Gastroesophageal sphincter (tissue), 4 donors: ENCODE measurements around the gene RXRA. TPM values are rescaled to one million over a fixed set of nuclear protein-coding genes. Genes with fewer than 3 reads are reported as not detected.

ENCODE experiments used
- ATAC-seq: fragments of 150-250 bp; one replicate; pipeline ENCODE4 v1.9.1; 2016; ENCODE audit warnings: mild to moderate bottlenecking, moderate library complexity
- H3K27ac ChIP-seq, 4 donors: fragments of 200-600 bp; sonication (generic) in 3 of 4; 1 replicate in 3 of 4; 2 replicates in 1 of 4; pipeline ENCODE4 v1.5.1; 2016 to 2019
- H3K27me3 ChIP-seq: fragments of 200-600 bp; sonication (generic); one replicate; pipeline ENCODE4 v1.5.1; 2019
- H3K36me3 ChIP-seq, 2 donors: fragments of 200-600 bp; sonication (generic); one replicate each; pipeline ENCODE4 v1.5.1; 2019; ENCODE audit warnings: control low read depth in 1 of 2
- H3K4me1 ChIP-seq, 3 donors: fragments of 200-600 bp; sonication (generic); 1 replicate in 2 of 3; 2 replicates in 1 of 3; pipeline ENCODE4 v1.5.1; 2016 to 2019; ENCODE audit warnings: control low read depth in 2 of 3
- H3K4me3 ChIP-seq, 2 donors: fragments of 200-600 bp; sonication (generic); one replicate each; pipeline ENCODE4 v1.5.1; 2019; ENCODE audit warnings: mild to moderate bottlenecking in 1 of 2, moderate library complexity in 1 of 2
- H3K9me3 ChIP-seq, 3 donors: fragments of 200-600 bp; sonication (generic); one replicate each; pipeline ENCODE4 v1.5.1; 2017 to 2019; ENCODE audit warnings: control low read depth in 2 of 3
- EP300 ChIP-seq: sonication (generic); formaldehyde crosslinking; IDR thresholded peaks from one replicate; pipeline ENCODE4 v1.6.1; 2017; ENCODE audit warnings: antibody characterized with exemption, mild to moderate bottlenecking
- POLR2A ChIP-seq, 2 donors: fragments of 450-650 bp; IDR thresholded peaks; one replicate each; pipeline ENCODE4 v1.6.1; 2017; ENCODE audit warnings: antibody characterized with exemption in 2 of 2, mild to moderate bottlenecking in 2 of 2, moderate library complexity in 1 of 2
- POLR2AphosphoS5 ChIP-seq: sonication (generic); formaldehyde crosslinking; IDR thresholded peaks from one replicate; pipeline ENCODE4 v1.6.1; 2017; ENCODE audit warnings: antibody characterized with exemption
- WGBS, 2 donors: methylation state at CpG; one replicate each; pipeline ENCODE4 v1.1.5; 2018; ENCODE audit warnings: low coverage in 1 of 2; 5-methylcytosine and 5-hydroxymethylcytosine counted together
- total RNA-seq, 4 donors: library from RNA; depleted of rRNA; stranded (reverse); fragments of >200 nt; gene quantifications; one replicate each; pipeline ENCODE4 v1.1.0, GENCODE V29; 2016
- TF ChIP-seq, protein P1 (sequence below), 4 experiments: fragments of 200-600 bp in 2 of 4; fragments of 450-650 bp in 2 of 4; sonication (generic) in 1 of 4; IDR thresholded peaks; one replicate each; pipeline ENCODE4 v1.5.1; 2017 to 2019; ENCODE audit warnings: antibody characterized with exemption in 4 of 4, mild to moderate bottlenecking in 2 of 4, moderate library complexity in 2 of 4

RXRA gene
- total RNA-seq, 4 donors from 2014 or later = 45.1 to 78.9 (median 55.3) TPM

DNA sequence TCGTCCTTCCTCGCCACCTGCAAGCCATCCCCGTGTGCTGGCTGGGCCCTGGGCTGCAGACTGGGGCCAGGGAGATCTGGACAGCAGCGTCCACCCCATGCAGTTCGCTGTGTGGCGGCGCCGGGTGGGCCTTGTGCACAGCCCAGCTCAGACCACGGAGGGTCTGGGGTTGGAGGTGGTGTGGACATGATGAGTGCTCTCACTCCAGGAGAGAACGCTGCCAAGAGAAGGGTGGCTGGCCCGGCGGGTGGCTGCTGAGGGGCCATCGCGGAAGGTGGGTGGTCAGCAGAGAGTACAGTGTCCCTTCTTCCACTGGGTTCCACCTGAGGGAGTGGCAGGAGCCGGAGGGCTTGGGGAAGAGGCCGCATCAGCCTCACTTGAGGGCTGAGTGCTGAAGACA, 44.4 kb downstream of the RXRA start:
- TF ChIP-seq EP300 (no peak), POLR2AphosphoS5 (no peak), POLR2A (IDR thresholded peaks at IDR 0.05) (no peak)
- TF ChIP-seq, protein P1, sequence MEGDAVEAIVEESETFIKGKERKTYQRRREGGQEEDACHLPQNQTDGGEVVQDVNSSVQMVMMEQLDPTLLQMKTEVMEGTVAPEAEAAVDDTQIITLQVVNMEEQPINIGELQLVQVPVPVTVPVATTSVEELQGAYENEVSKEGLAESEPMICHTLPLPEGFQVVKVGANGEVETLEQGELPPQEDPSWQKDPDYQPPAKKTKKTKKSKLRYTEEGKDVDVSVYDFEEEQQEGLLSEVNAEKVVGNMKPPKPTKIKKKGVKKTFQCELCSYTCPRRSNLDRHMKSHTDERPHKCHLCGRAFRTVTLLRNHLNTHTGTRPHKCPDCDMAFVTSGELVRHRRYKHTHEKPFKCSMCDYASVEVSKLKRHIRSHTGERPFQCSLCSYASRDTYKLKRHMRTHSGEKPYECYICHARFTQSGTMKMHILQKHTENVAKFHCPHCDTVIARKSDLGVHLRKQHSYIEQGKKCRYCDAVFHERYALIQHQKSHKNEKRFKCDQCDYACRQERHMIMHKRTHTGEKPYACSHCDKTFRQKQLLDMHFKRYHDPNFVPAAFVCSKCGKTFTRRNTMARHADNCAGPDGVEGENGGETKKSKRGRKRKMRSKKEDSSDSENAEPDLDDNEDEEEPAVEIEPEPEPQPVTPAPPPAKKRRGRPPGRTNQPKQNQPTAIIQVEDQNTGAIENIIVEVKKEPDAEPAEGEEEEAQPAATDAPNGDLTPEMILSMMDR (IDR thresholded peaks at IDR 0.05) = no peak
- ATAC-seq = no peak

DNA sequence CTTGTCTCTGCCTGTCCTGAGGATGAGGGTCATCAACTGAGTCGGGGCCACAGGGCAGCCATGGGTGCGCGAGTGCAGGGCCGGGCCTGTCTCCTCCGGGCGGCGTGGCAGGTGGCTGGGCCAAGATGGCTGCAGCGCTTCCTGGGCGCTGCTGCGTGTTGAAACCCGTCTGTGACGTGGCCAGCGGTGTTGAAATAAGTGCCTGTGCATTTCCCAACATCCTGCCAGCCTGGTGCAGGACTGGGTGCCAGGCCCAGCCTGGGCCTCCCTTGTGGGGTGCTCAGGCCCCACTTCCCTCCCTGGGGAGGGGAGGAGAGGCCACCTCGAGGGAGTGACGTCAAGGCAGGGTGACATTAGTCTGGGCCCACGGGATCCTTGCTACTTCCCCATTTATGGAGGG, 45.5 kb downstream of the RXRA start:
- Histone ChIP-seq H3K27me3 (no peaks in the 10 kb centered on the region), H3K36me3 (no peaks in the 10 kb centered on the region), H3K9me3 (no peaks in the 10 kb centered on the region), H3K27ac (peak overlapping the region in 3 of 4 donors; percentile 94 to 96 (median 95)), H3K4me3 (no peak overlapping the region), H3K4me1 (peaks cover 21 to 96% (median 63%) of the 10 kb centered on the region in 3 donors)
- WGBS, 2 donors = no CpG with 5 or more reads among the region's 16 CpGs
- peak; percentile 45 for TF ChIP-seq POLR2AphosphoS5
- TF ChIP-seq, protein P1 (IDR thresholded peaks at IDR 0.05) = no peak
- no peak for TF ChIP-seq POLR2A (IDR thresholded peaks at IDR 0.05)
- ATAC-seq = peak; percentile 21

More for the DNA sequence above, 44.4 kb downstream of the RXRA start:
- H3K4me3 ChIP-seq = no peak overlapping the region
- no peaks in the 10 kb centered on the region for H3K36me3 ChIP-seq
- no peaks in the 10 kb centered on the region for H3K27me3 ChIP-seq
- WGBS, 2 donors = 80% methylated on average over 2 of the region's 16 CpGs; no CpG with 5 or more reads in 1 of the 2 donors
- H3K4me1 ChIP-seq = peaks cover 16 to 96% (median 62%) of the 10 kb centered on the region in 3 donors
- H3K27ac ChIP-seq = peak overlapping the region in 2 of 4 donors; percentile 95 to 96
- H3K9me3 ChIP-seq = no peaks in the 10 kb centered on the region

DNA sequence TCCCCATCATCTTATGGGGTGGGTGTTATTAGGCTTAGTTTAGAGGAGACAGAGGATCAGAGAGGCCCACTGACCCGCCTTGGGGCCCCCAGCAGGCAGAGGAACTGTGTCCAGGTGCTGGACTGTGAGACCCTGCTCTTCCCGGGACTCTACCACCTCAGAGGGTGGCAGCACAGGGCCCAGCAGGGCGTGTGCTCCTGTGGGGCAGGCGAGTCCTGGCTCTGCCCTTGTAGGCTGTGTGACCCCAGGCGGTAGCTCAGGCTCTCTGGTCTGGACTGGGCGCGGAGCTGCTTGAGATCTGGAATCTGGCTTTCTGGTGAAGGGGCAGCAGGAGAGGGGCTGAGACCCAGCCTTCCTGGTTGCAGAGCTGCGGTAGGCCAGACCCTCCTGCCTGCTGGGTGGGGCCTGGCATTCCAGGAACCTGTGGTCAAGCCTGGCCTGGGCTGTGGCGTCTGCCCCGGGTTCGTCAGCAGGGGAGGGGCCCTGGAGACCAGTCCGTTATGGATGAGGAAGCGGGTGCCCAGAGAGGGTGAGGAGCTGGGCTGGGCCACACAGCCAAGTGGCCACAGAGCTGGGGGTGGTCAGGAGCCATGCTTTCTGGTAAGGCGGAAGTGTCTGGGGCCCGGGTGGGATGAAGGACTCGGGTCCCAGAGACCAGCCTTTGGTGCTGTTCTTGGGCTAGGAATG, 46.5 kb downstream of the RXRA start:
- 90% methylated on average over 2 of the region's 16 CpGs; no CpG with 5 or more reads in 1 of the 2 donors for WGBS, 2 donors
- ATAC-seq = peak; percentile 13
- TF ChIP-seq POLR2AphosphoS5 (no peak), EP300 (no peak), POLR2A (IDR thresholded peaks at IDR 0.05) (no peak)

DNA sequence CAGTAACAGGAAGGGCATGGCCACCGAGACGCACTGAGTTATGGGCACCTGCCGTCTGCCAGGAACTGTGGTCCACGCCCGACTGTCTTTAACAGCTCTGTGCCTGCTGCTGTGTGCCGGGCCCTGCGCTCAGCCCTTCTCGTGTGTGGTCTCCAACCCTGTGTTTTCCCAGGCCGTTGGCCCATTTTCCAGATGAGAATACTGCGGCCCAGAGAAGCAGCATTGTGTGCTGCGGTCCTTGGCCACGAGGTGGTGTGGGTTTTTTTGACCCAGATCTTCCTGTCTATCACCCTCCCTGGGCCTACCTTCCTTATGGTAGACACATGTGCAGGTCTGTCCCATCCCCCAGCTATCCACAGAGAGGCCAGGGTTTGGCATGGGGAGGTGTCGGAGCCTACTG, 47.0 kb downstream of the RXRA start:
- TF ChIP-seq EP300 (no peak), POLR2A (IDR thresholded peaks at IDR 0.05) (no peak), POLR2AphosphoS5 (no peak)
- TF ChIP-seq, protein P1 (IDR thresholded peaks at IDR 0.05) = no peak
- no peaks in the 10 kb centered on the region for H3K9me3 ChIP-seq
- no peaks in the 10 kb centered on the region for H3K27me3 ChIP-seq
- no peaks in the 10 kb centered on the region for H3K36me3 ChIP-seq
- no peak for ATAC-seq
- H3K4me1 ChIP-seq = peaks cover 15 to 96% (median 63%) of the 10 kb centered on the region in 3 donors
- WGBS, 2 donors = no CpG with 5 or more reads among the region's 13 CpGs
- no peak overlapping the region for H3K4me3 ChIP-seq
- H3K27ac ChIP-seq = peak overlapping the region in 3 of 4 donors; percentile 94 to 96 (median 95)

More for the DNA sequence above, 46.5 kb downstream of the RXRA start:
- Histone ChIP-seq H3K27ac (peak overlapping the region in 3 of 4 donors; percentile 94 to 96 (median 95)), H3K27me3 (no peaks in the 10 kb centered on the region), H3K9me3 (no peaks in the 10 kb centered on the region), H3K4me3 (no peak overlapping the region), H3K36me3 (no peaks in the 10 kb centered on the region), H3K4me1 (peaks cover 14 to 96% (median 63%) of the 10 kb centered on the region in 3 donors)

DNA sequence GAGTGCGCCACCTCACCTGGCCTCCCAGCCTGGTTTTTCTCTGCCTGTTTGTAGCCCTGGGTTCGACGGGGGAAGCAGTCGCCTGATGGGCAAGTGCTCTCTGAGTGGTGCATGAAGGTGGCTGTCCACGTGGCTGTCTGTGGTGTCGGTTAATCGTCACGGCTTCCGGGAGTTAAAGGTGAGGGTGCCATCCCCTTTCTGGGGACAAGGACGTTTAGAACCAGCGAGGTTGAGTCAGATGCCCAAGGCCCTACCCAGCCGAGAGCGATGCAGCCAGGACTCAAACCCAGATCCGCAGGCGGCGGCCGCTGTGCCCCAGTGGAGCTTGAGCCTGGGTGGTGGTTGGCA, 47.7 kb downstream of the RXRA start:
- Histone ChIP-seq H3K4me3 (no peak overlapping the region), H3K36me3 (no peaks in the 10 kb centered on the region), H3K27ac (peak overlapping the region; percentile 51 to 96 (median 94)), H3K27me3 (no peaks in the 10 kb centered on the region), H3K9me3 (no peaks in the 10 kb centered on the region), H3K4me1 (peaks cover 19 to 97% (median 68%) of the 10 kb centered on the region in 3 donors)
- ATAC-seq = no peak
- 89% methylated on average over 5 of the region's 17 CpGs; no CpG with 5 or more reads in 1 of the 2 donors for WGBS, 2 donors
- TF ChIP-seq POLR2AphosphoS5 = no peak
- TF ChIP-seq EP300 = no peak
- no peak for TF ChIP-seq POLR2A (IDR thresholded peaks at IDR 0.05)
- TF ChIP-seq, protein P1 (IDR thresholded peaks at IDR 0.05) = no peak
